ENCODE data around the gene ATP5F1C. TPM values are rescaled to one million over a fixed set of nuclear protein-coding genes. Genes with fewer than 3 reads are reported as not detected.

The ATP5F1C gene
- total and polyA plus RNA-seq, 10 donors: 158 to 275 (median 187) TPM

GRCh38 chr10:7817576-7817975 lies 29.6 kb downstream of the ATP5F1C start:
- Histone ChIP-seq H3K27me3 (replicated peaks in 1 of 7) (no peaks in the 10 kb centered on the region), H3K4me3 (peak overlapping the region; percentile 87 to 100 (median 99)), H3K27ac (peak overlapping the region in 4 of 8 donors; percentile 71 to 87 (median 80)), H3K4me1 (peaks cover 16 to 39% (median 29%) of the 10 kb centered on the region in 6 donors), H3K36me3 (peaks cover 0 to 16% (median 0%) of the 10 kb centered on the region in 6 donors), H3K9me3 (no peaks in the 10 kb centered on the region)
- intact Hi-C loops (cut with DNase I; ENCODE audit: low total_unique reads): no loop called here
- 21 to 31% (median 24%) methylated on average over 12 of the region's 12 CpGs for WGBS, 5 donors
- TF ChIP-seq POLR2AphosphoS5 (IDR thresholded peaks at IDR 0.05) (no peak), POLR2A (IDR thresholded peaks at IDR 0.05) (no peak)
- peak; percentile 83 for DNase-seq

GRCh38 chr10:7817984-7818294 lies 30.0 kb downstream of the ATP5F1C start:
- Histone ChIP-seq H3K4me3 (peak overlapping the region; percentile 87 to 100 (median 99)), H3K36me3 (peaks cover 0 to 20% (median 0%) of the 10 kb centered on the region in 6 donors), H3K9me3 (no peaks in the 10 kb centered on the region), H3K27ac (peak overlapping the region in 7 of 8 donors; percentile 71 to 87 (median 79)), H3K27me3 (replicated peaks in 1 of 7) (no peaks in the 10 kb centered on the region), H3K4me1 (peaks cover 16 to 39% (median 29%) of the 10 kb centered on the region in 6 donors)
- WGBS, 5 donors: 0 to 1% (median 1%) methylated on average over 10 of the region's 10 CpGs
- no peak for DNase-seq
- TF ChIP-seq POLR2AphosphoS5 (IDR thresholded peaks at IDR 0.05): no peak
- no peak for TF ChIP-seq POLR2A (IDR thresholded peaks at IDR 0.05)
- no peak for TF ChIP-seq CTCF (IDR thresholded peaks at IDR 0.05 in 8 of 11, conservative IDR thresholded peaks at IDR 0.05 in 3 of 11)
- intact Hi-C loops (cut with DNase I; ENCODE audit: low total_unique reads): no loop called here

- Histone ChIP-seq H3K27ac (peak within 1 kb of the TSS in 7 of 8 donors; percentile 71 to 87 (median 79)), H3K4me3 (peak within 1 kb of the TSS; percentile 87 to 100 (median 99)), H3K4me1 (peaks cover 16 to 39% (median 29%) of the 10 kb centered on the region in 6 donors), H3K36me3 (peaks cover 0 to 24% (median 0%) of the 10 kb centered on the region in 6 donors), H3K27me3 (replicated peaks in 1 of 7) (no peaks in the 10 kb centered on the region), H3K9me3 (no peaks in the 10 kb centered on the region)
- 0% methylated on average over 32 to 77 of the region's 77 CpGs for WGBS, 5 donors
- peak in 1 of 3 donors; percentile 59 for TF ChIP-seq POLR2A (IDR thresholded peaks at IDR 0.05)
- TF ChIP-seq CTCF (IDR thresholded peaks at IDR 0.05 in 8 of 11, conservative IDR thresholded peaks at IDR 0.05 in 3 of 11): peak in 3 of 11 experiments; percentile 17 to 33 (median 28)
- TF ChIP-seq POLR2AphosphoS5 (IDR thresholded peaks at IDR 0.05): peak; percentile 90 to 96 (median 93)
- peak; percentile 99 for DNase-seq
- intact Hi-C loops (cut with DNase I; ENCODE audit: low total_unique reads): no loop called here
Observed at GRCh38 chr10:7818295-7819120, 30.5 kb downstream of the ATP5F1C start, which contains the start of gene TAF3. Gene TAF3, plus strand, starts transcription at chr10:7818505. Its CDS starts 205 bp downstream, at chr10:7818710.

- H3K36me3 ChIP-seq: peaks cover 0 to 30% (median under 1%) of the 10 kb centered on the region in 6 donors
- H3K4me1 ChIP-seq: peaks cover 16 to 39% (median 29%) of the 10 kb centered on the region in 6 donors
- intact Hi-C loops (cut with DNase I; ENCODE audit: low total_unique reads): no loop called here
- 0 to 1% (median 0%) methylated on average over 17 of the region's 17 CpGs for WGBS, 5 donors
- TF ChIP-seq POLR2A (IDR thresholded peaks at IDR 0.05) (no peak), CTCF (IDR thresholded peaks at IDR 0.05 in 8 of 11, conservative IDR thresholded peaks at IDR 0.05 in 3 of 11) (no peak), POLR2AphosphoS5 (IDR thresholded peaks at IDR 0.05) (no peak)
- no peaks in the 10 kb centered on the region for H3K27me3 ChIP-seq (replicated peaks in 1 of 7)
- no peaks in the 10 kb centered on the region for H3K9me3 ChIP-seq
- H3K27ac ChIP-seq: peak overlapping the region in 6 of 8 donors; percentile 71 to 87 (median 79)
- peak overlapping the region; percentile 87 to 100 (median 99) for H3K4me3 ChIP-seq
- no peak for DNase-seq
Observed at GRCh38 chr10:7819121-7819460, 31.1 kb downstream of the ATP5F1C start.

All from spleen (tissue), 11 donors.